Measurements from ENCODE around the gene RAD51C.
"Not testable (repeated sequence)": the region's sequence is repeated elsewhere in the genome, so short reads cannot be mapped to it uniquely, and the experiment has no call there.

RAD51C gene

DNA sequence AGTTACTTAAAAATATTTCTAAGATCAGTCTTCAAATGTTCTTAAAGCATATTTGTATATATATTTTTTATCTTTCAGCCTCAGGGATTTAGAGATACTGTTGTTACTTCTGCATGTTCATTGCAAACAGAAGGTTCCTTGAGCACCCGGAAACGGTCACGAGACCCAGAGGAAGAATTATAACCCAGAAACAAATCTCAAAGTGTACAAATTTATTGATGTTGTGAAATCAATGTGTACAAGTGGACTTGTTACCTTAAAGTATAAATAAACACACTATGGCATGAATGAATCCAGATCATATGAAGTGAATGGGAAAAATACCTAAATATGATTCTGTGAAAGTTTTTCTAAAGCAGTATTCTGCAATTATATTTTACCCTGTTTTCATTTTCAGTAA lies 41.6 kb downstream of the RAD51C start:
- no peak overlapping the region for H3K27ac ChIP-seq (ENCODE audit: low read depth, low read length, severe bottlenecking)
- WGBS, 2 experiments (ENCODE audit: insufficient coverage in 2 of 2), result no CpG with 5 or more reads among the region's 3 CpGs
- H3K4me3 ChIP-seq (ENCODE audit: extremely low read depth, insufficient read depth, low read length, poor library complexity, severe bottlenecking), result no peak overlapping the region
- no peaks in the 10 kb centered on the region for H3K36me3 ChIP-seq (ENCODE audit: control insufficient read depth, insufficient read depth, low read length)
- H3K9me3 ChIP-seq (ENCODE audit: control insufficient read depth, low read length), result no peaks in the 10 kb centered on the region
- no peaks in the 10 kb centered on the region for H3K4me1 ChIP-seq (ENCODE audit: control insufficient read depth, insufficient read depth, low read length, poor library complexity, severe bottlenecking)

GRCh38 chr17:58734811-58735210 lies 42.4 kb downstream of the RAD51C start:
- Histone ChIP-seq H3K27ac (ENCODE audit: low read depth, low read length, severe bottlenecking) (no peak overlapping the region), H3K9me3 (ENCODE audit: control insufficient read depth, low read length) (no peaks in the 10 kb centered on the region), H3K36me3 (ENCODE audit: control insufficient read depth, insufficient read depth, low read length) (no peaks in the 10 kb centered on the region), H3K4me3 (ENCODE audit: extremely low read depth, insufficient read depth, low read length, poor library complexity, severe bottlenecking) (no peak overlapping the region), H3K4me1 (ENCODE audit: control insufficient read depth, insufficient read depth, low read length, poor library complexity, severe bottlenecking) (no peaks in the 10 kb centered on the region)
- 86 to 100% methylated on average over 1 of the region's 3 CpGs for WGBS, 2 experiments (ENCODE audit: insufficient coverage in 2 of 2)

- Histone ChIP-seq H3K4me3 (ENCODE audit: extremely low read depth, insufficient read depth, low read length, poor library complexity, severe bottlenecking) (no peak overlapping the region), H3K9me3 (ENCODE audit: control insufficient read depth, low read length) (no peaks in the 10 kb centered on the region), H3K27ac (ENCODE audit: low read depth, low read length, severe bottlenecking) (no peak overlapping the region), H3K36me3 (ENCODE audit: control insufficient read depth, insufficient read depth, low read length) (no peaks in the 10 kb centered on the region), H3K4me1 (ENCODE audit: control insufficient read depth, insufficient read depth, low read length, poor library complexity, severe bottlenecking) (no peaks in the 10 kb centered on the region)
- 98 to 100% methylated on average over 4 to 5 of the region's 8 CpGs for WGBS, 2 experiments (ENCODE audit: insufficient coverage in 2 of 2)
Observed at GRCh38 chr17:58741121-58741625, 48.8 kb downstream of the RAD51C start.

- WGBS, 2 experiments (ENCODE audit: insufficient coverage in 2 of 2), result 86% methylated on average over 1 of the region's 1 CpG; no CpG with 5 or more reads in 1 of the 2 experiments
- H3K4me3 ChIP-seq (ENCODE audit: extremely low read depth, insufficient read depth, low read length, poor library complexity, severe bottlenecking), result no peak overlapping the region
Observed at GRCh38 chr17:58747674-58748073, 55.3 kb downstream of the RAD51C start.

DNA sequence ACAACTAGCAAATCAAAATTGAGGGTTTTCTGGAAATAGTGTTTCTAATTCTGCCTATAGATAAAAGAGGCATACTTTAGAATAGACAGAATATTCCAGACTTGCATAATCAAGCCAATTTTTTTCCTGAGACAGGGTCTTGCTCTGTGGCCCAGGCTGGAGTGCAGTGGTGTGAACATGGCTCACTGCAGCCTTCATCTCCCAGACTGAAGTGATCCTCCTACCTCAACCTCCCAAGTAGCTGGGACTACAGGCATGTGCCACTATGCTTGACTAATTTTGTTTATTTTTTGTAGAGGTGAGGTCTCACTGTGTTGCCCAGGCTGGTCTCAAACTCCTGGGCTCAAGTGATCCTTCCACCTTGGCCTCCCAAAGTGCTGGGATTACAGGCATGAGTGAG lies 57.2 kb downstream of the RAD51C start:
- H3K4me1 ChIP-seq (ENCODE audit: control insufficient read depth, insufficient read depth, low read length, poor library complexity, severe bottlenecking); H3K4me3 ChIP-seq (ENCODE audit: extremely low read depth, insufficient read depth, low read length, poor library complexity, severe bottlenecking); H3K36me3 ChIP-seq (ENCODE audit: control insufficient read depth, insufficient read depth, low read length); H3K9me3 ChIP-seq (ENCODE audit: control insufficient read depth, low read length); H3K27ac ChIP-seq (ENCODE audit: low read depth, low read length, severe bottlenecking): not testable (repeated sequence)

More at GRCh38 chr17:58747674-58748073, 55.3 kb downstream of the RAD51C start:
- Histone ChIP-seq H3K9me3 (ENCODE audit: control insufficient read depth, low read length) (no peaks in the 10 kb centered on the region), H3K27ac (ENCODE audit: low read depth, low read length, severe bottlenecking) (no peak overlapping the region), H3K4me1 (ENCODE audit: control insufficient read depth, insufficient read depth, low read length, poor library complexity, severe bottlenecking) (no peaks in the 10 kb centered on the region), H3K36me3 (ENCODE audit: control insufficient read depth, insufficient read depth, low read length) (no peaks in the 10 kb centered on the region)

DNA sequence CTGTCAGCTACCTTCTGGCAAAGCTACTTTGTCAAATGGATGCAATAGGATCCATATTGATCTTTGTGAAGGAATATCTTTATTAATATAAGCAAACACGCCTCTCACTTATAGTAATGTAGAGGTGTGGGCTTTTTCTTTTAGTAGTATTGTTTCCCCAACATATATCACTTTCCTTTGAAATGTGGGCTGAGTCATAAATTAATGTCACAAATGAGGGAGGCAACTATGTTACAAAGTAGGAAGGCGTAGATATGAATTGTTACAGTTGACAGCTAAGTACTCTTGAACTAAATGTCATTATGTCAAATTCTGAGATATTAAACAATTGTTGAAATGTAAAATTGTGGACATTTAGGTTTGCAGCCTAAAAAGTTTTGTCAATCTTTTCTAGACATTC lies 60.6 kb downstream of the RAD51C start:
- Histone ChIP-seq H3K9me3 (ENCODE audit: control insufficient read depth, low read length) (no peaks in the 10 kb centered on the region), H3K4me1 (ENCODE audit: control insufficient read depth, insufficient read depth, low read length, poor library complexity, severe bottlenecking) (no peaks in the 10 kb centered on the region), H3K36me3 (ENCODE audit: control insufficient read depth, insufficient read depth, low read length) (no peaks in the 10 kb centered on the region), H3K4me3 (ENCODE audit: extremely low read depth, insufficient read depth, low read length, poor library complexity, severe bottlenecking) (no peak overlapping the region), H3K27ac (ENCODE audit: low read depth, low read length, severe bottlenecking) (no peak overlapping the region)
- WGBS, 2 experiments (ENCODE audit: insufficient coverage in 2 of 2), result no CpG with 5 or more reads among the region's 2 CpGs

DNA sequence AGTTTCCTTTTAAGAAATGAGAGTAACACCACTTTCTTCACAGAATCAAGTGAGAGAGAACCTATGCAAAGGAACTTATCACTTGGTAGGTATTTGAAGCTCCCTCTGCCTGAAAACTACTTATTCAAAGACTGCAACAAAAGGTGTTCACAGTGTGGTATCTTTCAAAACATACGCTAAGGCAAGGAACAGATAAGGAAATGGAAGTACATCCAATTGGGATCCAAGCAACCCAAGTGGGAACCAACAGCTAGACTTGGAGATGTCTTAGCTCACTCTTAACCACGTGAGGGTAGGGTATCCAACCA lies 62.8 kb downstream of the RAD51C start:
- Histone ChIP-seq H3K9me3 (ENCODE audit: control insufficient read depth, low read length) (no peaks in the 10 kb centered on the region), H3K4me3 (ENCODE audit: extremely low read depth, insufficient read depth, low read length, poor library complexity, severe bottlenecking) (peak overlapping the region; percentile 67), H3K4me1 (ENCODE audit: control insufficient read depth, insufficient read depth, low read length, poor library complexity, severe bottlenecking) (no peaks in the 10 kb centered on the region), H3K36me3 (ENCODE audit: control insufficient read depth, insufficient read depth, low read length) (no peaks in the 10 kb centered on the region), H3K27ac (ENCODE audit: low read depth, low read length, severe bottlenecking) (no peak overlapping the region)
- WGBS, 2 experiments (ENCODE audit: insufficient coverage in 2 of 2), result 38% methylated on average over 2 of the region's 2 CpGs; no CpG with 5 or more reads in 1 of the 2 experiments

DNA sequence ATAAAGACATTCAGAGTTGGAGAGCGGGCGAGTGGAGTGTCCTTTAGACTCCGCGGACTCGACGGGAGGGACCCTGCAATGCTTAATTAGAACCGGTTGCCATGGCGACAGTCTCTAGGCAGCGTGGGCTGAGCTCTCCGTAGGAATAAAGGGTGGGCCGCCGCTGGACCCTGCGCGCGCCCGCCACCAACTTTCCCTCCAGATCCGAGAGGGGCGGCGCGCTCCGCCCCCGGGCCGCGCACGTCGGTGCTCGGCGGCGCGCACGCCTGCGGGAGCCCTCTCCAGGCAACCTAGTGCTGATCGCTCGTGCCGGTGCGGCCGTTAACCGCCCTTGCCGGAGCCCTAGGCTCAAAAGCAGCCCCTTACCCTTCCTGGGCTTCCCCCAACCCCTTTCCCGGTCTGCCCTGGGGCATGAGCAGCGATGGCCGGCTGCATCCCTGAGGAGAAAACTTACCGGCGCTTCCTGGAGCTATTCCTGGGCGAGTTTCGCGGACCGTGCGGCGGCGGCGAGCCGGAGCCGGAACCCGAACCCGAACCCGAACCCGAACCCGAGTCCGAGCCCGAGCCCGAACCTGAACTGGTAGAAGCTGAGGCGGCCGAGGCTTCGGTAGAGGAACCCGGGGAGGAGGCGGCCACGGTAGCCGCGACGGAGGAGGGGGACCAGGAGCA lies 63.3 kb downstream of the RAD51C start, which contains the start of gene PPM1E:
TSS of gene PPM1E (plus strand) at position 278 of the 669 bp plus-strand sequence.
- H3K4me3 ChIP-seq (ENCODE audit: extremely low read depth, insufficient read depth, low read length, poor library complexity, severe bottlenecking), result peak within 1 kb of the TSS; percentile 67
- H3K27ac ChIP-seq (ENCODE audit: low read depth, low read length, severe bottlenecking), result no peak within 1 kb of the TSS
- H3K36me3 ChIP-seq (ENCODE audit: control insufficient read depth, insufficient read depth, low read length), result no peaks in the 10 kb centered on the region
- WGBS, 2 experiments (ENCODE audit: insufficient coverage in 2 of 2), result 0 to 1% methylated on average over 57 to 67 of the region's 71 CpGs
- no peaks in the 10 kb centered on the region for H3K9me3 ChIP-seq (ENCODE audit: control insufficient read depth, low read length)
- H3K4me1 ChIP-seq (ENCODE audit: control insufficient read depth, insufficient read depth, low read length, poor library complexity, severe bottlenecking), result no peaks in the 10 kb centered on the region

DNA sequence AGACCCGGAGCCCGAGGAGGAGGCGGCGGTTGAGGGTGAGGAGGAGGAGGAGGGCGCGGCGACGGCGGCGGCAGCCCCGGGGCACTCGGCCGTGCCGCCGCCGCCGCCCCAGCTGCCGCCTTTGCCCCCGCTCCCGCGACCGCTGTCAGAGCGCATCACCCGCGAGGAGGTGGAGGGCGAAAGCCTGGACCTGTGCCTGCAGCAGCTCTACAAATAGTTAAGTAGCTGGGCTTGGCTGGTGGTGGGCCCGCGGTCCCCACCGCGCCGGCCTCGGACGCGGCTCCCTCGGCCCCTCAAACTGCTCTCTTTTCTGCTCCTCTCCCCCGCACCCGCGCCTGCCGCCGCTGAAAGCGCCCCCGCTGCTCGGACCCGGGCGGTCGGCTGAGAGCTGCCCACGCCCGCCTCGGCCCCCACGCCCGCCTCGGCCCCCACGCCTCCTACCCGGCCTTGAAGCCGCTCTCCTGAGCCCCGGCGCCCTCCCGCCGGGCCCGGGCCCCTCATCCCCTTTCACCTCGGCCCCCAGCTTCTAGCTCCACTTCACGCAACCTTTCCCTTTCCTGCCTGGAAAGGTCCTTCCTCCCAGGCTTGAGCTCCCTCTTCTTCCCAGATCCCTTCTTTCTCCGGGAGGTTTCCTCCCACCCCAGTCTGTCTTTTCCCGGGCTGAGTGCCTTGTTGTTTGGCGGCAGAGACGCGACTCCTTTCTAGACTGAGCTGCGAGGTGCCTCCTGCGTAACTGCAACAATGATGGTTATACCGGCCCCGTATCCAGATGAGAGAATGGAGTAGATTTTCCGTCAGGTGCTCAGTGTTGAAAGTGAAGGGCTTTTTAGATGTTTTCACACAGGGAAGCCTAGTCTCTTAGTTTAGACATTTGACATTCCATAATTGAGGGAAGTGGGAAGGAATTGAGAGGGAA lies 64.1 kb downstream of the RAD51C start:
- Histone ChIP-seq H3K9me3 (ENCODE audit: control insufficient read depth, low read length) (no peaks in the 10 kb centered on the region), H3K27ac (ENCODE audit: low read depth, low read length, severe bottlenecking) (no peak overlapping the region), H3K36me3 (ENCODE audit: control insufficient read depth, insufficient read depth, low read length) (no peaks in the 10 kb centered on the region), H3K4me3 (ENCODE audit: extremely low read depth, insufficient read depth, low read length, poor library complexity, severe bottlenecking) (peak overlapping the region; percentile 67), H3K4me1 (ENCODE audit: control insufficient read depth, insufficient read depth, low read length, poor library complexity, severe bottlenecking) (no peaks in the 10 kb centered on the region)
- WGBS, 2 experiments (ENCODE audit: insufficient coverage in 2 of 2), result 1% methylated on average over 48 to 53 of the region's 72 CpGs

DNA sequence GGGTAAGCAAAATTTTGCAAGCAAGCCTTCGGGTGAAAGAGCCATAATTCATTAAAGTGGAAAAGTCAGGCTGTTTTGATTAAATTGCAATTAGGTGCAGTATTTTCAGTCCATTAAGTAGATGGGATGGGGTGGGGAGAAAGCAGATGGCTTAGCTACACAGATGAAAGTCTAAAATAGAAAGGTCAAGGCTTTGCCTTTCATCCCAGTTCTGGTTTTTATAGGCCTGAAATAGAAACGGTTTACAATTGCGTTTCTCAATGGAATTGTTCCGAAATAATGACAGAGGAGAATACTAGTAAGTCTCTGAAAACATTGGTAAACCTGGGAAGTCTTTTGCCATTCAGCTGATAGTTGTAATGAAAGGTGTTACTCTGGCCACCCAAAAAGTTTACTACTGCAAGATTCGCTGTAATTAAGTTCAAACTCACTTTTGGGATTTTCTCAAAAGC lies 64.8 kb downstream of the RAD51C start:
- WGBS, 2 experiments (ENCODE audit: insufficient coverage in 2 of 2), result 70% methylated on average over 4 to 5 of the region's 5 CpGs
- Histone ChIP-seq H3K4me3 (ENCODE audit: extremely low read depth, insufficient read depth, low read length, poor library complexity, severe bottlenecking) (peak overlapping the region; percentile 67), H3K4me1 (ENCODE audit: control insufficient read depth, insufficient read depth, low read length, poor library complexity, severe bottlenecking) (no peaks in the 10 kb centered on the region)

GRCh38 chr17:58758890-58759289 lies 66.5 kb downstream of the RAD51C start:
- Histone ChIP-seq H3K4me3 (ENCODE audit: extremely low read depth, insufficient read depth, low read length, poor library complexity, severe bottlenecking) (no peak overlapping the region), H3K36me3 (ENCODE audit: control insufficient read depth, insufficient read depth, low read length) (no peaks in the 10 kb centered on the region), H3K9me3 (ENCODE audit: control insufficient read depth, low read length) (no peaks in the 10 kb centered on the region), H3K27ac (ENCODE audit: low read depth, low read length, severe bottlenecking) (no peak overlapping the region), H3K4me1 (ENCODE audit: control insufficient read depth, insufficient read depth, low read length, poor library complexity, severe bottlenecking) (no peaks in the 10 kb centered on the region)
- WGBS, 2 experiments (ENCODE audit: insufficient coverage in 2 of 2), result 88 to 98% methylated on average over 4 of the region's 8 CpGs

More for the DNA sequence above, 64.8 kb downstream of the RAD51C start:
- Histone ChIP-seq H3K36me3 (ENCODE audit: control insufficient read depth, insufficient read depth, low read length) (no peaks in the 10 kb centered on the region), H3K27ac (ENCODE audit: low read depth, low read length, severe bottlenecking) (no peak overlapping the region), H3K9me3 (ENCODE audit: control insufficient read depth, low read length) (no peaks in the 10 kb centered on the region)

Measured in mesodermal cell (in vitro differentiated cells).